ENCODE data around the gene KCNB1.

The KCNB1 gene

GRCh38 chr20:49482621-49483017 is at the start of gene KCNB1:
TSS of gene KCNB1 (minus strand) at chr20:49482668. CDS start at chr20:49482480, 188 bp downstream.
- H3K27me3 Mint-ChIP-seq: peaks cover 77% of the 10 kb centered on the region
- peaks cover 3% of the 10 kb centered on the region for H3K36me3 Mint-ChIP-seq (ENCODE audit: insufficient read depth)
- peak within 1 kb of the TSS; percentile 56 for H3K27ac Mint-ChIP-seq (ENCODE audit: low read depth)
- DNase-seq (ENCODE audit: low spot score in 2 of 2) (peak; percentile 15 to 25), ATAC-seq (replicated peaks; ENCODE audit: extremely low read depth, poor library complexity, severe bottlenecking) (peak; percentile 42)
- H3K9me3 Mint-ChIP-seq: no peaks in the 10 kb centered on the region
- H3K4me3 Mint-ChIP-seq: peak within 1 kb of the TSS; percentile 17
- peaks cover 7% of the 10 kb centered on the region for H3K4me1 Mint-ChIP-seq

GRCh38 chr20:49529470-49529869 is 47.0 kb upstream of the KCNB1 start:
- Mint-ChIP-seq H3K4me3 (no peak overlapping the region), H3K27ac (ENCODE audit: low read depth) (no peak overlapping the region), H3K4me1 (peaks cover 3% of the 10 kb centered on the region), H3K36me3 (ENCODE audit: insufficient read depth) (peaks cover 4% of the 10 kb centered on the region), H3K27me3 (peaks cover 18% of the 10 kb centered on the region), H3K9me3 (no peaks in the 10 kb centered on the region)
- no peak for DNase-seq (ENCODE audit: low spot score in 2 of 2)
- no peak for ATAC-seq (replicated peaks; ENCODE audit: extremely low read depth, poor library complexity, severe bottlenecking)

GRCh38 chr20:49526568-49526967 is 44.1 kb upstream of the KCNB1 start:
- H3K36me3 Mint-ChIP-seq (ENCODE audit: insufficient read depth): no peaks in the 10 kb centered on the region
- no peak for ATAC-seq (replicated peaks; ENCODE audit: extremely low read depth, poor library complexity, severe bottlenecking)
- no peaks in the 10 kb centered on the region for H3K9me3 Mint-ChIP-seq
- no peaks in the 10 kb centered on the region for H3K4me1 Mint-ChIP-seq
- no peak overlapping the region for H3K4me3 Mint-ChIP-seq
- no peak for DNase-seq (ENCODE audit: low spot score in 2 of 2)
- H3K27me3 Mint-ChIP-seq: peaks cover 39% of the 10 kb centered on the region
- H3K27ac Mint-ChIP-seq (ENCODE audit: low read depth): no peak overlapping the region

- no peak for ATAC-seq (replicated peaks; ENCODE audit: extremely low read depth, poor library complexity, severe bottlenecking)
- Mint-ChIP-seq H3K4me1 (no peaks in the 10 kb centered on the region), H3K27ac (ENCODE audit: low read depth) (no peak overlapping the region), H3K9me3 (no peaks in the 10 kb centered on the region), H3K27me3 (peaks cover 44% of the 10 kb centered on the region), H3K36me3 (ENCODE audit: insufficient read depth) (no peaks in the 10 kb centered on the region), H3K4me3 (no peak overlapping the region)
- no peak for DNase-seq (ENCODE audit: low spot score in 2 of 2)
Measured at GRCh38 chr20:49526056-49526455, 43.6 kb upstream of the KCNB1 start.

- no peak for ATAC-seq (replicated peaks; ENCODE audit: extremely low read depth, poor library complexity, severe bottlenecking)
Measured at GRCh38 chr20:49523767-49524360, 41.4 kb upstream of the KCNB1 start.

GRCh38 chr20:49521356-49521755 is 38.9 kb upstream of the KCNB1 start:
- Mint-ChIP-seq H3K9me3 (no peaks in the 10 kb centered on the region), H3K27ac (ENCODE audit: low read depth) (peak overlapping the region; percentile 43), H3K4me1 (peaks cover 8% of the 10 kb centered on the region), H3K4me3 (no peak overlapping the region), H3K27me3 (peaks cover 48% of the 10 kb centered on the region), H3K36me3 (ENCODE audit: insufficient read depth) (no peaks in the 10 kb centered on the region)
- DNase-seq (ENCODE audit: low spot score in 2 of 2): no peak
- no peak for ATAC-seq (replicated peaks; ENCODE audit: extremely low read depth, poor library complexity, severe bottlenecking)

More at GRCh38 chr20:49523767-49524360, 41.4 kb upstream of the KCNB1 start:
- peaks cover 63% of the 10 kb centered on the region for H3K27me3 Mint-ChIP-seq
- H3K9me3 Mint-ChIP-seq: no peaks in the 10 kb centered on the region
- peaks cover 3% of the 10 kb centered on the region for H3K4me1 Mint-ChIP-seq
- no peak overlapping the region for H3K4me3 Mint-ChIP-seq
- H3K36me3 Mint-ChIP-seq (ENCODE audit: insufficient read depth): no peaks in the 10 kb centered on the region
- no peak overlapping the region for H3K27ac Mint-ChIP-seq (ENCODE audit: low read depth)
- no peak for DNase-seq (ENCODE audit: low spot score in 2 of 2)

GRCh38 chr20:49519777-49520359 is 37.4 kb upstream of the KCNB1 start:
- Mint-ChIP-seq H3K4me1 (peaks cover 8% of the 10 kb centered on the region), H3K4me3 (no peak overlapping the region), H3K36me3 (ENCODE audit: insufficient read depth) (no peaks in the 10 kb centered on the region), H3K27me3 (peaks cover 45% of the 10 kb centered on the region), H3K27ac (ENCODE audit: low read depth) (no peak overlapping the region), H3K9me3 (no peaks in the 10 kb centered on the region)
- no peak for DNase-seq (ENCODE audit: low spot score in 2 of 2)
- ATAC-seq (replicated peaks; ENCODE audit: extremely low read depth, poor library complexity, severe bottlenecking): no peak

- Mint-ChIP-seq H3K27me3 (peaks cover 45% of the 10 kb centered on the region), H3K4me3 (no peak overlapping the region), H3K4me1 (peaks cover 8% of the 10 kb centered on the region), H3K36me3 (ENCODE audit: insufficient read depth) (no peaks in the 10 kb centered on the region), H3K9me3 (no peaks in the 10 kb centered on the region), H3K27ac (ENCODE audit: low read depth) (peak overlapping the region; percentile 35)
- DNase-seq (ENCODE audit: low spot score in 2 of 2) (no peak), ATAC-seq (replicated peaks; ENCODE audit: extremely low read depth, poor library complexity, severe bottlenecking) (no peak)
Measured at GRCh38 chr20:49519212-49519712, 36.8 kb upstream of the KCNB1 start.

- peaks cover 8% of the 10 kb centered on the region for H3K4me1 Mint-ChIP-seq
- ATAC-seq (replicated peaks; ENCODE audit: extremely low read depth, poor library complexity, severe bottlenecking) (peak; percentile 75), DNase-seq (ENCODE audit: low spot score in 2 of 2) (no peak)
- H3K27ac Mint-ChIP-seq (ENCODE audit: low read depth): peak overlapping the region; percentile 35
- H3K9me3 Mint-ChIP-seq: no peaks in the 10 kb centered on the region
- H3K36me3 Mint-ChIP-seq (ENCODE audit: insufficient read depth): no peaks in the 10 kb centered on the region
- H3K4me3 Mint-ChIP-seq: no peak overlapping the region
- peaks cover 44% of the 10 kb centered on the region for H3K27me3 Mint-ChIP-seq
Measured at GRCh38 chr20:49518576-49518975, 36.1 kb upstream of the KCNB1 start.

- H3K36me3 Mint-ChIP-seq (ENCODE audit: insufficient read depth): no peaks in the 10 kb centered on the region
- H3K4me3 Mint-ChIP-seq: no peak overlapping the region
- no peak overlapping the region for H3K27ac Mint-ChIP-seq (ENCODE audit: low read depth)
- peaks cover 8% of the 10 kb centered on the region for H3K4me1 Mint-ChIP-seq
- ATAC-seq (replicated peaks; ENCODE audit: extremely low read depth, poor library complexity, severe bottlenecking): no peak
- H3K27me3 Mint-ChIP-seq: peaks cover 36% of the 10 kb centered on the region
- H3K9me3 Mint-ChIP-seq: no peaks in the 10 kb centered on the region
- no peak for DNase-seq (ENCODE audit: low spot score in 2 of 2)
Measured at GRCh38 chr20:49517805-49518100, 35.3 kb upstream of the KCNB1 start.

GRCh38 chr20:49516916-49517804 is 34.7 kb upstream of the KCNB1 start:
- no peak for DNase-seq (ENCODE audit: low spot score in 2 of 2)
- Mint-ChIP-seq H3K4me3 (no peak overlapping the region), H3K36me3 (ENCODE audit: insufficient read depth) (no peaks in the 10 kb centered on the region), H3K9me3 (no peaks in the 10 kb centered on the region), H3K27ac (ENCODE audit: low read depth) (no peak overlapping the region), H3K27me3 (peaks cover 30% of the 10 kb centered on the region), H3K4me1 (peaks cover 8% of the 10 kb centered on the region)
- ATAC-seq (replicated peaks; ENCODE audit: extremely low read depth, poor library complexity, severe bottlenecking): no peak

GRCh38 chr20:49515586-49515985 is 33.1 kb upstream of the KCNB1 start:
- ATAC-seq (replicated peaks; ENCODE audit: extremely low read depth, poor library complexity, severe bottlenecking): no peak
- no peak overlapping the region for H3K27ac Mint-ChIP-seq (ENCODE audit: low read depth)
- DNase-seq (ENCODE audit: low spot score in 2 of 2): no peak
- peaks cover 16% of the 10 kb centered on the region for H3K27me3 Mint-ChIP-seq
- H3K4me3 Mint-ChIP-seq: no peak overlapping the region
- H3K9me3 Mint-ChIP-seq: no peaks in the 10 kb centered on the region
- no peaks in the 10 kb centered on the region for H3K36me3 Mint-ChIP-seq (ENCODE audit: insufficient read depth)
- H3K4me1 Mint-ChIP-seq: peaks cover 8% of the 10 kb centered on the region

- no peaks in the 10 kb centered on the region for H3K9me3 Mint-ChIP-seq
- ATAC-seq (replicated peaks; ENCODE audit: extremely low read depth, poor library complexity, severe bottlenecking): no peak
- H3K4me3 Mint-ChIP-seq: no peak overlapping the region
- peaks cover 7% of the 10 kb centered on the region for H3K27me3 Mint-ChIP-seq
- H3K27ac Mint-ChIP-seq (ENCODE audit: low read depth): no peak overlapping the region
- no peak for DNase-seq (ENCODE audit: low spot score in 2 of 2)
- H3K36me3 Mint-ChIP-seq (ENCODE audit: insufficient read depth): peaks cover 3% of the 10 kb centered on the region
- peaks cover 3% of the 10 kb centered on the region for H3K4me1 Mint-ChIP-seq
Measured at GRCh38 chr20:49513517-49513916, 31.0 kb upstream of the KCNB1 start.
